ENCODE results near the gene CPLANE2.
A peak's percentile ranks its signal among the peaks of the same experiment; 100 is the strongest.

CPLANE2 gene, protein sequence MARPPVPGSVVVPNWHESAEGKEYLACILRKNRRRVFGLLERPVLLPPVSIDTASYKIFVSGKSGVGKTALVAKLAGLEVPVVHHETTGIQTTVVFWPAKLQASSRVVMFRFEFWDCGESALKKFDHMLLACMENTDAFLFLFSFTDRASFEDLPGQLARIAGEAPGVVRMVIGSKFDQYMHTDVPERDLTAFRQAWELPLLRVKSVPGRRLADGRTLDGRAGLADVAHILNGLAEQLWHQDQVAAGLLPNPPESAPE

GRCh38 chr1:16236511-16237342 is at the start of gene CPLANE2:
Gene CPLANE2 (minus strand): TSS chr1:16237183. CDS start chr1:16236742, 441 bp downstream.
- Histone ChIP-seq H3K4me3 (ENCODE audit: low read depth, low read length) (peak within 1 kb of the TSS; percentile 86), H3K27ac (ENCODE audit: low read depth, low read length) (peak within 1 kb of the TSS; percentile 89), H3K79me2 (ENCODE audit: control insufficient read depth, insufficient read depth, low read length, unreplicated experiment) (no peaks in the 10 kb centered on the region), H3K36me3 (ENCODE audit: insufficient read depth, low read length) (no peaks in the 10 kb centered on the region), H3K27me3 (ENCODE audit: insufficient read depth, low read length) (no peaks in the 10 kb centered on the region), H3K4me1 (ENCODE audit: control insufficient read depth, insufficient read depth, low read length, unreplicated experiment) (peaks cover 17% of the 10 kb centered on the region), H2AFZ (ENCODE audit: low read length, unreplicated experiment) (peak within 1 kb of the TSS; percentile 96)

DNA sequence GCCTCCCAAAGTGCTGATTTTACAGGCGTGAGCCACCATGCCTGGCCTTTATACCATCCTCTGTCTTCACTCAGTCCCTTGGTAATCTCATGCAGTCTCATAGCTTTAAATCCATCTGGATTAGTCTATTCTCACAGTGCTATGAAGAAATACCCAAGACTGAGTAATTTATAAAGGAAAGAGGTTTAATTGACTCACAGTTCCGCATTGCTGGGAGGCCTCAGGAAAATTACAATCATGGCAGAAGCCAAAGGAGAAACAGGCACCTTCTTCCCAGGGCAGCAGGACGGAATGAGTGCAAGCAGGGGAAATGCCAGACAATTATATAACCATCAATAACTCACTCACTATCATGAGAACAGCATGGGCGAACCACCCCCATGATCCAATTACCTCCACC is 49.1 kb upstream of the CPLANE2 start:
- no peaks in the 10 kb centered on the region for H3K27me3 ChIP-seq (ENCODE audit: insufficient read depth, low read length)
- H2AFZ ChIP-seq (ENCODE audit: low read length, unreplicated experiment), result no peak overlapping the region
- H3K4me1 ChIP-seq (ENCODE audit: control insufficient read depth, insufficient read depth, low read length, unreplicated experiment), result no peaks in the 10 kb centered on the region
- no peak overlapping the region for H3K4me3 ChIP-seq (ENCODE audit: low read depth, low read length)
- H3K27ac ChIP-seq (ENCODE audit: low read depth, low read length), result no peak overlapping the region
- H3K36me3 ChIP-seq (ENCODE audit: insufficient read depth, low read length), result no peaks in the 10 kb centered on the region
- H3K79me2 ChIP-seq (ENCODE audit: control insufficient read depth, insufficient read depth, low read length, unreplicated experiment), result no peaks in the 10 kb centered on the region

- Histone ChIP-seq H3K36me3 (ENCODE audit: insufficient read depth, low read length) (no peaks in the 10 kb centered on the region), H3K79me2 (ENCODE audit: control insufficient read depth, insufficient read depth, low read length, unreplicated experiment) (no peaks in the 10 kb centered on the region), H2AFZ (ENCODE audit: low read length, unreplicated experiment) (no peak overlapping the region), H3K4me3 (ENCODE audit: low read depth, low read length) (no peak overlapping the region), H3K4me1 (ENCODE audit: control insufficient read depth, insufficient read depth, low read length, unreplicated experiment) (no peaks in the 10 kb centered on the region), H3K27me3 (ENCODE audit: insufficient read depth, low read length) (no peaks in the 10 kb centered on the region), H3K27ac (ENCODE audit: low read depth, low read length) (no peak overlapping the region)
Measured at GRCh38 chr1:16281765-16282164, 44.8 kb upstream of the CPLANE2 start.

- H2AFZ ChIP-seq (ENCODE audit: low read length, unreplicated experiment), result no peak overlapping the region
- H3K79me2 ChIP-seq (ENCODE audit: control insufficient read depth, insufficient read depth, low read length, unreplicated experiment), result no peaks in the 10 kb centered on the region
- no peak overlapping the region for H3K27ac ChIP-seq (ENCODE audit: low read depth, low read length)
- H3K36me3 ChIP-seq (ENCODE audit: insufficient read depth, low read length), result no peaks in the 10 kb centered on the region
- no peak overlapping the region for H3K4me3 ChIP-seq (ENCODE audit: low read depth, low read length)
- H3K27me3 ChIP-seq (ENCODE audit: insufficient read depth, low read length), result no peaks in the 10 kb centered on the region
- no peaks in the 10 kb centered on the region for H3K4me1 ChIP-seq (ENCODE audit: control insufficient read depth, insufficient read depth, low read length, unreplicated experiment)
Measured at GRCh38 chr1:16279186-16279585, 42.2 kb upstream of the CPLANE2 start.

DNA sequence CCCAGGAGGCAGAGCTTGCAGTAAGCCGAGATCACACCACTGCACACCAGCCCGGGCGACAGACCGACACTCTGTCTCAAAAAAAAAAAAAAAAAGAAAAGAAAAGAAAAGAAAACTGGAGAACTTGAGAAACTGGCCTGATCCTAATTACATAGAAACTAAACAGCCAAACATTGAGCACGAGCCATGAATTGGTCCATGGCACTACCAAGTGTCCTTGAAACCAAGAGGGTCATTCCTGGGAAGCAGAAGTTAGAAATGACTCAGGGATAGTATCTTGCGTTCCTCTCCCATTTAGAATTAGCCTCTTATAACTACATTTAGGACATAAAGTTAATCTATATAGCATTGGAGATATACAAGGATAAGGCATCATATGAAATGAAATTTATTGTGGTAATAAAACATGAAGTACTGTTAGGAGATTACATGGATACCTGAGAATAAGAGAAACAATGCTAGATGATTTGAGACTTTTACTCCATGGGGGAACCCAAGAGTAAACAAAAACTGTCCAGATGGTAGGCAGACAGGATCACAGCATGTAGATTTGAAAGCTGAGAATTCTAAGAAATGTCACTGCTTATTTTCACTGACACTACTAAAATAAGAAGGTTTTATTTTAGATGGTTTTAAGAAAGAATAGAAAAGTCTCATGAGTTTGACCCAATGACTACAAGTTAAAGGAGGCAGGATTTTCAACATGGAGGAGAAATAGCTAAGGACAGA is 39.5 kb upstream of the CPLANE2 start:
- H3K4me1 ChIP-seq (ENCODE audit: control insufficient read depth, insufficient read depth, low read length, unreplicated experiment), result no peaks in the 10 kb centered on the region
- peaks cover under 1% of the 10 kb centered on the region for H3K79me2 ChIP-seq (ENCODE audit: control insufficient read depth, insufficient read depth, low read length, unreplicated experiment)
- H3K27me3 ChIP-seq (ENCODE audit: insufficient read depth, low read length), result no peaks in the 10 kb centered on the region

DNA sequence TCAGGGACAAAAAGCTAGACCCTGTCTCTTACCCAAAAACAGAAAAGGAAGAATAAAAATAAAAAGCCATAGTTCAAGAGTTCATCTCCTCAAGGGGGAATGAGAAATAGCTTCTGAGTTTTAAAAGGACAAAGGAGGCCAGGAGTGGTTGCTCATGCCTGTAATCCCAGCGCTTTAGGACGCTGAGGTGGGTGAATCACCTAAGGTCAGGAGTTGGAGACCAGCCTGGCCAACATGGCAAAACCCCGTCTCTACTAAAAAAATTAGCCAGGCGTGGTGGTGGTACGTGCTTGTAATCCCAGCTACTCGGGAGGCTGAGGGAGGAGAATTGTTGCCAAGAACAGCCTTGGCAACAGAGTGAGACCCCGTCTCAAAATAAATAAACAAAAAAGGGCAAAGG is 38.6 kb upstream of the CPLANE2 start:
- Histone ChIP-seq H3K79me2 (ENCODE audit: control insufficient read depth, insufficient read depth, low read length, unreplicated experiment) (peaks cover 2% of the 10 kb centered on the region), H2AFZ (ENCODE audit: low read length, unreplicated experiment) (no peak overlapping the region), H3K27ac (ENCODE audit: low read depth, low read length) (no peak overlapping the region), H3K4me3 (ENCODE audit: low read depth, low read length) (no peak overlapping the region), H3K36me3 (ENCODE audit: insufficient read depth, low read length) (no peaks in the 10 kb centered on the region), H3K27me3 (ENCODE audit: insufficient read depth, low read length) (no peaks in the 10 kb centered on the region), H3K4me1 (ENCODE audit: control insufficient read depth, insufficient read depth, low read length, unreplicated experiment) (no peaks in the 10 kb centered on the region)

More for the DNA sequence above, 39.5 kb upstream of the CPLANE2 start:
- H3K27ac ChIP-seq (ENCODE audit: low read depth, low read length), result no peak overlapping the region
- H3K36me3 ChIP-seq (ENCODE audit: insufficient read depth, low read length), result no peaks in the 10 kb centered on the region
- no peak overlapping the region for H3K4me3 ChIP-seq (ENCODE audit: low read depth, low read length)
- no peak overlapping the region for H2AFZ ChIP-seq (ENCODE audit: low read length, unreplicated experiment)

- H3K4me3 ChIP-seq (ENCODE audit: low read depth, low read length), result no peak overlapping the region
- H3K36me3 ChIP-seq (ENCODE audit: insufficient read depth, low read length), result peaks cover 3% of the 10 kb centered on the region; the same call in 1 of the 2 replicates
- no peak overlapping the region for H3K27ac ChIP-seq (ENCODE audit: low read depth, low read length)
- H3K79me2 ChIP-seq (ENCODE audit: control insufficient read depth, insufficient read depth, low read length, unreplicated experiment), result peaks cover 5% of the 10 kb centered on the region
- H2AFZ ChIP-seq (ENCODE audit: low read length, unreplicated experiment), result no peak overlapping the region
- no peaks in the 10 kb centered on the region for H3K27me3 ChIP-seq (ENCODE audit: insufficient read depth, low read length)
- peaks cover 14% of the 10 kb centered on the region for H3K4me1 ChIP-seq (ENCODE audit: control insufficient read depth, insufficient read depth, low read length, unreplicated experiment)
Measured at GRCh38 chr1:16267690-16268180, 30.8 kb upstream of the CPLANE2 start.

GRCh38 chr1:16266411-16267118 is 29.6 kb upstream of the CPLANE2 start:
- H3K4me3 ChIP-seq (ENCODE audit: low read depth, low read length), result no peak overlapping the region
- no peak overlapping the region for H3K27ac ChIP-seq (ENCODE audit: low read depth, low read length)
- H3K4me1 ChIP-seq (ENCODE audit: control insufficient read depth, insufficient read depth, low read length, unreplicated experiment), result peaks cover 14% of the 10 kb centered on the region
- no peak overlapping the region for H2AFZ ChIP-seq (ENCODE audit: low read length, unreplicated experiment)
- peaks cover 3% of the 10 kb centered on the region; the same call in 1 of the 2 replicates for H3K36me3 ChIP-seq (ENCODE audit: insufficient read depth, low read length)
- peaks cover 5% of the 10 kb centered on the region for H3K79me2 ChIP-seq (ENCODE audit: control insufficient read depth, insufficient read depth, low read length, unreplicated experiment)
- no peaks in the 10 kb centered on the region for H3K27me3 ChIP-seq (ENCODE audit: insufficient read depth, low read length)

DNA sequence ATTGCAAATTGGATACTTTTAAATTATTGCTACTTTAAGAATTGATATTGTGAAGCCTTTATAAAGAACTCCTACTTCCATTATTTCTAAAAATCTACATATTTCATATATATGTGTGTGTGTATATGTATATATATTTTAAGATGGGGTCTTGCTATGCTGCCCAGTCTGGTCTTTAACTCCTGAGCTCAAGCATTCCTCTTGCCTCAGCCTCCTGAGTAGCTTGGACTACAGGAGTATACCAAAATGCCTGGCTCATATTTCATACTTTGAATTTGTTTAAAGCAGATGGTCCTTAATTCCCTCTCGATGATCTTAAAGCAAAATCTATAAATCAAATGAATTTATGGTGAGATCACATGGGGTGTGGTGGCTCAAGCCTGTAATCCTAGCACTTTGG is 25.1 kb upstream of the CPLANE2 start:
- H3K27me3 ChIP-seq (ENCODE audit: insufficient read depth, low read length), result no peaks in the 10 kb centered on the region
- no peaks in the 10 kb centered on the region for H3K36me3 ChIP-seq (ENCODE audit: insufficient read depth, low read length)
- H3K4me3 ChIP-seq (ENCODE audit: low read depth, low read length), result no peak overlapping the region
- no peaks in the 10 kb centered on the region for H3K79me2 ChIP-seq (ENCODE audit: control insufficient read depth, insufficient read depth, low read length, unreplicated experiment)
- no peak overlapping the region for H3K27ac ChIP-seq (ENCODE audit: low read depth, low read length)
- H3K4me1 ChIP-seq (ENCODE audit: control insufficient read depth, insufficient read depth, low read length, unreplicated experiment), result peaks cover 20% of the 10 kb centered on the region
- H2AFZ ChIP-seq (ENCODE audit: low read length, unreplicated experiment), result no peak overlapping the region

DNA sequence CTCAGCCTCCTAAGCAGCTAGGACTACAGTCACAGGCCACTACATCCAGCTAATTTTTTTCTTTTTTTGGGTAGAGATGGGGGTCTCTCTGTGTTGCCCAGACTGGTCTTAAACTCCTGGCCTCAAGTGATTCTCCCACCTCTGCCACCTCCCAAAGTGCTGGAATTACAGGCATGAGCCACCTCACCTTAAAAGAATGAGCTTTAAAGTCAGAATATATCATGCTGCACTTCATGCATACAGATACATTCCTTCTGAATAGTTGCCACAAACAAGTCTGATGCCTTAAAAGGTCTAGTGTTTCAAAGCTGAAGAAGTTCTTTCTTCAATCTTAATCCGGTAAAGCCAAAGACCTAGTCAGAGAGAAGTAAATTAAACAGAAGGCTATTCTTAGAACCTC is 23.8 kb upstream of the CPLANE2 start:
- Histone ChIP-seq H3K27me3 (ENCODE audit: insufficient read depth, low read length) (no peaks in the 10 kb centered on the region), H3K79me2 (ENCODE audit: control insufficient read depth, insufficient read depth, low read length, unreplicated experiment) (no peaks in the 10 kb centered on the region), H2AFZ (ENCODE audit: low read length, unreplicated experiment) (no peak overlapping the region), H3K27ac (ENCODE audit: low read depth, low read length) (no peak overlapping the region), H3K4me1 (ENCODE audit: control insufficient read depth, insufficient read depth, low read length, unreplicated experiment) (peaks cover 10% of the 10 kb centered on the region), H3K4me3 (ENCODE audit: low read depth, low read length) (no peak overlapping the region), H3K36me3 (ENCODE audit: insufficient read depth, low read length) (no peaks in the 10 kb centered on the region; the same call in 1 of the 2 replicates)

All from ACC112 (cell line).